Fibroblast of lung (primary cell): ENCODE results near the gene EGF. TPM values are rescaled to one million over a fixed set of nuclear protein-coding genes. Genes with fewer than 3 reads are reported as not detected.

ENCODE experiments used
- DNase-seq, 2 donors: peaks; one replicate each; pipeline versions ENCODE4 v3.0.0 to v3.0.0-alpha.2; 2010; ENCODE audit warnings: low read depth in 2 of 2
- H2AFZ ChIP-seq: 2 replicates; pipeline ENCODE4 v1.5.1; 2012; ENCODE audit warnings: low read length, control low read depth, inconsistent platforms
- H3K27ac ChIP-seq: 2 replicates; pipeline ENCODE4 v1.5.1; 2011; ENCODE audit warnings: low read length, control low read depth; ENCODE audit not compliant: insufficient read depth
- H3K27me3 ChIP-seq: 2 replicates; pipeline ENCODE4 v1.5.1; 2011; ENCODE audit warnings: mild to moderate bottlenecking, low read length; ENCODE audit not compliant: control insufficient read depth, insufficient read depth
- H3K36me3 ChIP-seq: 2 replicates; pipeline ENCODE4 v1.5.1; 2011; ENCODE audit warnings: low read length; ENCODE audit not compliant: control insufficient read depth, insufficient read depth
- H3K4me1 ChIP-seq: 2 replicates; pipeline ENCODE4 v1.5.1; 2011; ENCODE audit warnings: low read length; ENCODE audit not compliant: control insufficient read depth, insufficient read depth; ENCODE audit errors: extremely low read depth
- H3K4me2 ChIP-seq: 2 replicates; pipeline ENCODE4 v1.5.1; 2011; ENCODE audit warnings: low read length, control low read depth; ENCODE audit not compliant: insufficient read depth; ENCODE audit errors: extremely low read depth
- H3K4me3 ChIP-seq, 4 experiments: fragments of 200-600 bp in 1 of 4; sonication (generic) in 1 of 4; replicated peaks in 1 of 4; 2 replicates each; pipeline ENCODE4 v1.5.1; 2011 to 2016; ENCODE audit warnings: low read length in 4 of 4, low read depth in 3 of 4, mild to moderate bottlenecking in 3 of 4, control low read depth in 2 of 4, inconsistent platforms in 1 of 4, mixed read lengths in 1 of 4; ENCODE audit not compliant: insufficient read depth in 1 of 4; ENCODE audit errors: control extremely low read depth in 1 of 4
- H3K79me2 ChIP-seq: 2 replicates; pipeline ENCODE4 v1.5.1; 2012; ENCODE audit warnings: mild to moderate bottlenecking, low read length, inconsistent platforms; ENCODE audit not compliant: control insufficient read depth, insufficient read depth
- H3K9ac ChIP-seq: 2 replicates; pipeline ENCODE4 v1.5.1; 2011; ENCODE audit warnings: mild to moderate bottlenecking, low read length, control low read depth; ENCODE audit not compliant: insufficient read depth
- H3K9me3 ChIP-seq: 2 replicates; pipeline ENCODE4 v1.5.1; 2012; ENCODE audit warnings: low read depth, low read length; ENCODE audit not compliant: control insufficient read depth, insufficient read depth
- H4K20me1 ChIP-seq: 2 replicates; pipeline ENCODE4 v1.5.1; 2011; ENCODE audit warnings: low read length; ENCODE audit not compliant: control insufficient read depth, insufficient read depth; ENCODE audit errors: extremely low read depth
- CTCF ChIP-seq, 2 donors: IDR thresholded peaks in 1 of 2; conservative IDR thresholded peaks in 1 of 2; 1 replicate in 1 of 2; 2 replicates in 1 of 2; pipeline ENCODE4 v1.5.1; 2011 to 2012; ENCODE audit warnings: low read length in 2 of 2, control low read depth in 1 of 2, inconsistent platforms in 1 of 2, low read depth in 1 of 2, mild to moderate bottlenecking in 1 of 2
- EZH2 ChIP-seq: IDR thresholded peaks from 2 replicates; pipeline ENCODE4 v1.5.1; 2012; ENCODE audit warnings: low read length, control low read depth, mild to moderate bottlenecking; ENCODE audit errors: missing control alignments
- polyA minus RNA-seq: library from RNA; depleted of rRNA, polyadenylated mRNA; stranded (reverse); fragments of >200 nt; gene quantifications from 2 replicates; pipeline ENCODE4 v1.2.3, GENCODE V29; 2011; ENCODE audit warnings: low replicate concordance
- polyA plus RNA-seq, 2 donors: library from polyadenylated mRNA; depleted of rRNA in 1 of 2; stranded (reverse) in 1 of 2; unstranded in 1 of 2; fragments of >200 nt; gene quantifications; 2 replicates each; pipeline ENCODE4 v1.2.1, GENCODE V29; 2011 to 2012; ENCODE audit warnings: missing spikeins in 1 of 2
- total RNA-seq: library from RNA; depleted of rRNA; stranded (reverse); fragments of >200 nt; gene quantifications from 2 replicates; pipeline ENCODE4 v1.2.1, GENCODE V29; 2014

The EGF gene
- total RNA-seq: 0.26 and 0.83 TPM in 2 replicates
- 0.07 and 0.59 TPM in 2 replicates for polyA plus RNA-seq
- 0.14 and 0.33 TPM in 2 replicates for polyA plus RNA-seq (2012)
- not detected in 2 replicates for polyA minus RNA-seq

DNA sequence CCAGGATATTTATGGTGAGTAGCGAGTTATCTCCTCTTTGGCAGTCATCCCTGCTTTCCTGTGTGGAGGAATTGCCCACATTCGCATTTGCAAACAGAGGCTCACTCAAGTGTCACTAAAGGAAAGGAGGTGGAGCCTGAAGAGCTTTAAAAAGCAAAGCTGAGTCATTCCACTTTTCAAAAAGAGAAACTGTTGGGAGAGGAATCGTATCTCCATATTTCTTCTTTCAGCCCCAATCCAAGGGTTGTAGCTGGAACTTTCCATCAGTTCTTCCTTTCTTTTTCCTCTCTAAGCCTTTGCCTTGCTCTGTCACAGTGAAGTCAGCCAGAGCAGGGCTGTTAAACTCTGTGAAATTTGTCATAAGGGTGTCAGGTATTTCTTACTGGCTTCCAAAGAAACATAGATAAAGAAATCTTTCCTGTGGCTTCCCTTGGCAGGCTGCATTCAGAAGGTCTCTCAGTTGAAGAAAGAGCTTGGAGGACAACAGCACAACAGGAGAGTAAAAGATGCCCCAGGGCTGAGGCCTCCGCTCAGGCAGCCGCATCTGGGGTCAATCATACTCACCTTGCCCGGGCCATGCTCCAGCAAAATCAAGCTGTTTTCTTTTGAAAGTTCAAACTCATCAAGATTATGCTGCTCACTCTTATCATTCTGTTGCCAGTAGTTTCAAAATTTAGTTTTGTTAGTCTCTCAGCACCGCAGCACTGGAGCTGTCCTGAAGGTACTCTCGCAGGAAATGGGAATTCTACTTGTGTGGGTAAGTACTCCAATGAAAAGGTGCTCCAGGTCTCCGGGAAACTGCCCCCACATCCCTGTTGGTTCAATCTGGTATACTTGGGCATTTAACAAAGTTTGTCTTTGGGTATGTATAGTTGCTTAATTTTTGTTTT, at the start of gene EGF:
Gene EGF, plus strand, starts transcription at position 178 of the 890 bp plus-strand sequence. Its CDS starts 453 bp downstream, at position 631.
- H3K27me3 ChIP-seq: no peaks in the 10 kb centered on the region
- H3K9ac ChIP-seq: no peak within 1 kb of the TSS
- H2AFZ ChIP-seq: peak within 1 kb of the TSS; percentile 62
- H3K4me3 ChIP-seq: peak within 1 kb of the TSS in 1 of 4 experiments; percentile 31
- no peaks in the 10 kb centered on the region for H3K79me2 ChIP-seq
- H4K20me1 ChIP-seq: no peaks in the 10 kb centered on the region
- H3K9me3 ChIP-seq: no peaks in the 10 kb centered on the region
- peak within 1 kb of the TSS; percentile 66 for H3K4me2 ChIP-seq
- no peak within 1 kb of the TSS for H3K27ac ChIP-seq
- DNase-seq: peak; percentile 25 to 82
- no peaks in the 10 kb centered on the region for H3K36me3 ChIP-seq
- TF ChIP-seq CTCF (conservative IDR thresholded peaks at IDR 0.05 in 1 of 2, IDR thresholded peaks at IDR 0.05 in 1 of 2; ENCODE audit: low read depth in 1 of 2, low read length in 2 of 2): no peak
- no peak for TF ChIP-seq EZH2
- H3K4me1 ChIP-seq: no peaks in the 10 kb centered on the region

GRCh38 chr4:109864134-109864533, 48.5 kb upstream of the EGF start:
- Histone ChIP-seq H3K4me3 (no peak overlapping the region), H3K27me3 (no peaks in the 10 kb centered on the region), H3K79me2 (no peaks in the 10 kb centered on the region), H3K4me1 (no peaks in the 10 kb centered on the region), H3K4me2 (no peak overlapping the region), H3K27ac (no peak overlapping the region), H3K9me3 (no peaks in the 10 kb centered on the region), H3K9ac (no peak overlapping the region), H4K20me1 (no peaks in the 10 kb centered on the region), H2AFZ (no peak overlapping the region), H3K36me3 (no peaks in the 10 kb centered on the region)
- DNase-seq: no peak
- no peak for TF ChIP-seq EZH2
- no peak for TF ChIP-seq CTCF (conservative IDR thresholded peaks at IDR 0.05 in 1 of 2, IDR thresholded peaks at IDR 0.05 in 1 of 2; ENCODE audit: low read depth in 1 of 2, low read length in 2 of 2)

DNA sequence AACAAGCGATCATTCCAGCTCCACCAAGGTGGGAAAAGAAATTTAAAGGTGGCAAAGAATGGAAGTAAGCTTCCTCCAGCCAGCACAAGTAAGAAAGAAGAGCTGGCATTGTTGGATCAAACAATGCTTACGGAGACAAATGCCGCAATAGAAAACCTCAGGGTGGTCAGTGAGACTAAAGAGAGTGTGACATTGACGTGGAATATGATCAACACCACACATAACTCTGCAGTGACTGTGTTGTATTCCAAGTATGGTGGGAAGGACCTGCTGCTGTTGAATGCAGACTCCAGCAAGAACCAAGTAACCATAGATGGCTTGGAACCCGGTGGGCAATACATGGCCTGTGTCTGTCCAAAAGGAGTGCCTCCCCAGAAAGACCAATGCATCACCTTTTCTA, 42.6 kb upstream of the EGF start:
- no peak for DNase-seq
- H3K9ac ChIP-seq: no peak overlapping the region
- H3K4me1 ChIP-seq: no peaks in the 10 kb centered on the region
- H3K27me3 ChIP-seq: no peaks in the 10 kb centered on the region
- H4K20me1 ChIP-seq: no peaks in the 10 kb centered on the region
- no peaks in the 10 kb centered on the region for H3K9me3 ChIP-seq
- H3K36me3 ChIP-seq: no peaks in the 10 kb centered on the region
- H2AFZ ChIP-seq: no peak overlapping the region
- no peak overlapping the region for H3K4me3 ChIP-seq
- no peaks in the 10 kb centered on the region for H3K79me2 ChIP-seq
- no peak overlapping the region for H3K27ac ChIP-seq
- no peak overlapping the region for H3K4me2 ChIP-seq
- TF ChIP-seq CTCF (conservative IDR thresholded peaks at IDR 0.05 in 1 of 2, IDR thresholded peaks at IDR 0.05 in 1 of 2; ENCODE audit: low read depth in 1 of 2, low read length in 2 of 2) (no peak), EZH2 (no peak)
